SIG-M5 (cell line): ENCODE data around the gene ZNRF3.
"Not testable (repeated sequence)": the region's sequence is repeated elsewhere in the genome, so short reads cannot be mapped to it uniquely, and the experiment has no call there.

Experiments used
- DNase-seq: peaks from one replicate; lab custom pipeline; 2025; lab: John Stamatoyannopoulos, UW

ZNRF3 gene

GRCh38 chr22:29065468-29066190 lies 182.3 kb downstream of the ZNRF3 start:
- no peak for DNase-seq

GRCh38 chr22:29069463-29069862 lies 186.1 kb downstream of the ZNRF3 start:
- no peak for DNase-seq

GRCh38 chr22:29070490-29070889 lies 187.1 kb downstream of the ZNRF3 start:
- DNase-seq = no peak

- no peak for DNase-seq
Measured at GRCh38 chr22:29071261-29072045, 188.1 kb downstream of the ZNRF3 start.

- no peak for DNase-seq
Measured at GRCh38 chr22:29072193-29072978, 189.0 kb downstream of the ZNRF3 start.

- no peak for DNase-seq
Measured at GRCh38 chr22:29072979-29073617, 189.7 kb downstream of the ZNRF3 start, which contains the start of gene KREMEN1. KREMEN1 (plus strand) TSS chr22:29073035; CDS start chr22:29073131, 96 bp downstream.

GRCh38 chr22:29073618-29074275 lies 190.4 kb downstream of the ZNRF3 start:
- no peak for DNase-seq

GRCh38 chr22:29074276-29074772 lies 191.0 kb downstream of the ZNRF3 start:
- no peak for DNase-seq

GRCh38 chr22:29078036-29078868 lies 194.9 kb downstream of the ZNRF3 start:
- no peak for DNase-seq

- no peak for DNase-seq
Measured at GRCh38 chr22:29078869-29079207, 195.5 kb downstream of the ZNRF3 start.

GRCh38 chr22:29079218-29079901 lies 196.0 kb downstream of the ZNRF3 start:
- no peak for DNase-seq

GRCh38 chr22:29080106-29080975 lies 197.0 kb downstream of the ZNRF3 start:
- DNase-seq = no peak

GRCh38 chr22:29081517-29082236 lies 198.3 kb downstream of the ZNRF3 start:
- no peak for DNase-seq

GRCh38 chr22:29082826-29083545 lies 199.6 kb downstream of the ZNRF3 start:
- no peak for DNase-seq

- not testable (repeated sequence) for DNase-seq
Measured at GRCh38 chr22:29083576-29083932, 200.2 kb downstream of the ZNRF3 start.

- DNase-seq = no peak
Measured at GRCh38 chr22:29083933-29084591, 200.7 kb downstream of the ZNRF3 start.

GRCh38 chr22:29087012-29087411 lies 203.6 kb downstream of the ZNRF3 start:
- no peak for DNase-seq
